Activated T-cell treated with anti-CD3 and anti-CD28 coated beads for 24 hours (primary cell): ENCODE results near the gene ITGA4.
"Not testable (repeated sequence)": the region's sequence is repeated elsewhere in the genome, so short reads cannot be mapped to it uniquely, and the experiment has no call there.

Experiments
- DNase-seq: peaks from one replicate; pipeline ENCODE4 v3.0.0-alpha.2; 2020; ENCODE audit warnings: low read depth

Gene ITGA4

DNA sequence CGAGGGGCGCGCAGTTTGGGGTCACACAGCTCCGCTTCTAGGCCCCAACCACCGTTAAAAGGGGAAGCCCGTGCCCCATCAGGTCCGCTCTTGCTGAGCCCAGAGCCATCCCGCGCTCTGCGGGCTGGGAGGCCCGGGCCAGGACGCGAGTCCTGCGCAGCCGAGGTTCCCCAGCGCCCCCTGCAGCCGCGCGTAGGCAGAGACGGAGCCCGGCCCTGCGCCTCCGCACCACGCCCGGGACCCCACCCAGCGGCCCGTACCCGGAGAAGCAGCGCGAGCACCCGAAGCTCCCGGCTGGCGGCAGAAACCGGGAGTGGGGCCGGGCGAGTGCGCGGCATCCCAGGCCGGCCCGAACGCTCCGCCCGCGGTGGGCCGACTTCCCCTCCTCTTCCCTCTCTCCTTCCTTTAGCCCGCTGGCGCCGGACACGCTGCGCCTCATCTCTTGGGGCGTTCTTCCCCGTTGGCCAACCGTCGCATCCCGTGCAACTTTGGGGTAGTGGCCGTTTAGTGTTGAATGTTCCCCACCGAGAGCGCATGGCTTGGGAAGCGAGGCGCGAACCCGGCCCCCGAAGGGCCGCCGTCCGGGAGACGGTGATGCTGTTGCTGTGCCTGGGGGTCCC is at the start of gene ITGA4:
Gene ITGA4, plus strand, starts transcription at position 266 of the 620 bp plus-strand sequence. Its CDS starts 269 bp downstream, at position 535.
- peak; percentile 75 for DNase-seq

DNA sequence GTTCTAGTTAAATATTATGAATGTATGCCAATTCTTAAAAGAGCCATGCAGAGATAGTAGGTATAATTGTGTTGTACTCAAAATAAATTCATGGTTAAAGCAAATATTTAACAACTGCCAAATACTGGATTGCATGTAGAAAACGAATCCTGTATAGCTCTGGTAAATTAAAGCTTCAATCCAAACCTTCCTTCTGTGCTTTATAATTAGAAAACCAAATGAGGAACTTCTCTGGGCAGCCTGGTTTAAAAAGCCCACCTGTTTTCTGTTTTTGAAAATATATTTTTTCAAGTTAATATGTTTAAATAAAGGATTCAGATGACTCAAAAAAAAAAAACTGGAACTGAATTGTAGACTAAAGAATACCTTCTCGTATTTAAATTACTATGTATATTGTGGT is 48.3 kb upstream of the ITGA4 start:
- DNase-seq, result no peak

DNA sequence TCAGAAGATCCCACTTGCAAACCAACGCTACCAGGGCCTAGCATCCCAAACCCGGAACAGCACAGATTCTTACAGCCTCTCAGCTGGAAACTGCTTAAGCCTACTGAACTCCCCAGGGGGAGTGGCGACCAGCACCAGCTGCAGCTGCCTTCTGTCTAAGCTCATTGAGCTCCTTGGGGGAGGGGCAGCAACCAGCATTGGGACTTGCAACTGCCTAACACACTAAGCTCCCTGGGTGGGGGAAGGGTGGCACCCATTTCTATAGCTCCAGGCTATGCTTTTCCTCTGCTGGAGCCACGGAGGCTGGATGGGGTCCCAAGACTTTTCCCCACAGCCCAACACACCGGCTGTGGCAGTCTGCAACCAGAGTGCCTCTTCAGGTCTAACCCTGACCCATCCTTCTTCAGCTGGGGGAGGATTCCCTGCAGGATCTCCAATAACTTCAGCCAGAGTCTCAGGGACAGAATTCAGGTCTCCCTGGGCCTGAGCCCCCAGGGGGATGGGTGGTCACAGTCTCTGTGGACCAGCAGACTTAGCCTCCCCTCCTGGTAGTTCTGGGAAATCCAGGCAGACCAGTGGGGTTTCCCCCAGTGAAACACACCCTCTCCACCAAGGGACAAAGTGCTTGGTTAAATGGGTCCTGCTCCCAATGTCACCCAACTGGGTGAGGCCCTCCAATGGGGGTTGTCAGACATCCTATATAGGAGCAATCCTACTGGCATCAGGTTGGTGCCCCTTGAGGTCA is 45.9 kb upstream of the ITGA4 start:
- no peak for DNase-seq

DNA sequence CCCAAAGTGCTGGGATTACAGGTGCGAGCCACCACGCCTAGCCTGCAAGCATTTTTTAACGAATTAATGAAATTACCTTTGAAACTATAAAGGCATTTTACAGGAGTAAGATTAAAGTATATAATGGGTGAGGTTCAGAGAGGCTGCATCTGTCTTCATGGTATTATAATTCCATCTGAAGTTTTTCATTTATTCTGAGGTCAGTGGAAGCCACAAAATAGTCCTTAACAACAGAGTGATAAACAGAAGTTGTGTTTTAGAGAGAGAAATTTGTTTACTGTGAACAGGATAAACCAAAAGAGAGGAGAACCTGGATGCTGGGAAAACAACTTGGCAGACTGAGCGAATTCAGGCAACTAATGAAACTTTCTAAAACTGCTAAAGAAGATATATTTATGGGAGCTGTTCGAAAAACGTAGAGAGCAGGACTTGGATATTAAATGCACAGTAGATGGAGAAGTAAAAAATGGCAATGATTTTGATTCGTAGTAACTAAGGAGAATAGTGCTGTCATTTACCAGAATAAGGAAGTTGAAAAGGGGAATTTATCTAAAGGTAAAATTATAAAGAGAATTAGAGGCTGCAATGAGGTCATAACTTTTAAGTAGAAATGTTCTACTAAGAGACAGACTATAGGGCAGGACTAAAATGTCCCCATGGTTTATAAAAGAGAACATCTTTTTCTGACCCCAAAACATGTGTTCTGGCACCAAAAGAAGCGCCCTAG is 37.9 kb upstream of the ITGA4 start:
- no peak for DNase-seq

DNA sequence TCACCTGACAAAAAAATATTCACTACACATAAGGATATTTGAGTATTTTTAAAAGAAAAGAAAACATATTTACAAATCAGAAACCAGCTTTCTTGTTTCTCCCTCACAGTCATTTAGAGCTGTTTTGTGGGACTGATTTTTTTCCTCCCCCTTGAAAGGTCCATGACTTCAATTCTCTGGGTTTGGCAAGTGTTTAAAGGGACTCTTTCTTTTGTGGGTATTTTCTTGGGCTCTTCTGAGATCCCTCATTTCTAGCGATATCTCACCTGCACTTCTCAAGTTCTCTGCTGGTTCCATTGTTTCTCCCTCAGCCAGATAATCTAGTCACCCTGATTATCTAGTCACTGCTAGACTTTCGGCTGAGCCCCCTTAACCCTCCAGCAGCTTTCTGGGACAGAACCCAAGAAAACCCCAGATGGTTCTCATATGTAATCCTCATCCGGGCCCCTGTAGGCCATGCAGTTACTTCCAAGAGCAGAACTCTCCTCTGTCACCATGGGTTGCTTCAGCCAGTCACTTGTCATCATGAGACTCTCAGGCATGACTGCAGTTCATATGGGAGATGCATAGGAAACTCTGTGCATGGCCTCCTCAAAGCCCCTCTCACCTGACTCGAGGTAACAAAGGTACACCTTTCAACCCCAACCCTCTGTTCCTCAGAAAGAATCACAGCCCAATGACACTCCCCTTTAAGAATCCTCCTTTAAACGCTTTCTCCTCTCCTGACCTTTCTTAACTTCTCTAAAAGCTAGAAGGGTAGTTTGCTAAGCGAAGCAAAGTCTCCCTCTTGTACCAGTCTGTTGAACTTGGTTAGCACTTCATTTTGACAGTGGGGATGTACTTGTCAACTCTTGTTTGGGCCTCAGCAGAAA is 36.7 kb upstream of the ITGA4 start:
- DNase-seq, result no peak

DNA sequence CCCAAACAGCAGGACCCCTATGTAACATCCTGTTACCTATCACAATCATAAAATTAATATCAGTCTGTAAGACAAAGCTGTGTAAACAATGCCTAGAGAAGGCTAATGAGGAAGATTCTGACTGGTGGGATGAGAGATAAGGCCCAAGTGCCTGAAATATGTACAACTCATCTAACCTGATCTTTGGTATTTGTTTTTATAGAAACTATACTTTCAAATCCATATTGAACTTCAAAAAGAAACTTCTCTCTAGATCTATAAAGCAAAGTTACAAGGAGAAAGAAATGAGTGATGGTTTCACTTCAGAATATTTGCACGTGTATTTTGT is 36.1 kb upstream of the ITGA4 start:
- DNase-seq, result no peak

DNA sequence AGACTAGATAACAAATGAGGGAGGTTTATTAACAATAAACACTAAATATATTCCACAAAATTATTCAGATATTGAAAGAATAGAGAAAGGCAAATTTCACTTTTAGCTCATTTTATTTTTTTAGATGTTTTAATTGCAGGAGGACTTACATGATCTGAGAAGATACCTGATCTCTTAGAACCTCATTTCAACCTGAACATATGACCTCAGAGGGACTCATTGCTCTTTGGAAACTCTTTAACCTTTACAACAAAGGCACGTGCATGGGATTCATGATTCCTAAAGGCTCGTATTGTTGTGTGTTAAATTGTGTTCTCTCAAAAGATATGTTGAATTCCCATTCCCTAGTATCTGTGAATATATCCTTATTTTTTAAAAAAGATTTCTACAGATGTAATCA is 35.7 kb upstream of the ITGA4 start:
- no peak for DNase-seq

GRCh38 chr2:181426672-181427071 is 30.5 kb upstream of the ITGA4 start:
- no peak for DNase-seq

DNA sequence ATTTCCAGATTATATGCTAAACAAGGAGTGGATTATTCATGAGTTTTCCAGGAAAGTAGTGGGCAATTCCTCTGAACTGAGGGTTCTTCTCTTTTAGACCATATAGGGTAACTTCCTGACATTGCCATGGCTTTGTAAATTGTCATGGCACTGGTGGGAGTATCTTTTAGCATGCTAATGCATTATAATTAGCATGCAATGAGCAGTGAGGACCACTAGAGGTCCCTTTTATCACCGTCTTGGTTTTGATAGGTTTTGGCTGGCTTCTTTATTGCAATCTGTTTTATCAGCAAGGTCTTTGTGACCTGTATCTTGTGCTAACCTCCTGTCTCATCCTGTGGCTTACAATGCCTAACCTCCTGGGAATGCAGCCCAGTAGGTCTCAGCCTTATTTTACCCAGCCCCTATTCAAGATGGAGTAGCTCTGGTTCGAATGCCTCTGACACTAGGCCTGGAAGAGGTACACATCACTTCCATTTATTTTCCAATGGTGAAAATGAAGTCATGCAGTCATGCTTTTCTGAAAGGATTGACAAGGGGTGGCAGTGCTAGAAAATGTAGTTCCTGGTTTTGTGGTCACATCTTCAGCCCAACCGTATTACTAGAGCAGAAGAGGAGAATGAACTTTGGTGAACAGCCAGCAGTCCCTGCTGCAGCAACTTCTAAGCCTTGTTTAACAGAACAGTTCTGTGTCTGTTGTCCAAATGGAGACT is 26.6 kb upstream of the ITGA4 start:
- DNase-seq, result no peak

- no peak for DNase-seq
These were observed 25.5 kb upstream of the ITGA4 start for GRCh38 chr2:181431674-181432073.

DNA sequence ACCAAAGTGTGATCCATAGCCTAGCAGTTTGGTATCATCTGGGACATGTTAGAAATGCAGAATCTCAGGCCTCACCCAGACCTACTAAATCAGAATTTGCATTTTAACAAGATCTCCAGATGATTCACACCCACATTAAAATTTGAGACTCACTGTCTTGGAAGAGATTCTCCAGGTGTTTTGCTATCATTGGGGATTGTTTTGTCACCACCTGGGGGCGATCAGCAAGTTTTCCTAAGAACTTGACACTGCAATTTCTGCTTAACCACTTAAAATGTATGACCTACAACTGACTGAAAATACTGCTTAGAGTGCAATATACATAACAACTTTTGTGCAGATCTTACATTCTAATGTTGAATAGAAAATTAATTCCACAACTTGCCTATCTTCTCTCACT is 18.9 kb upstream of the ITGA4 start:
- DNase-seq, result no peak

DNA sequence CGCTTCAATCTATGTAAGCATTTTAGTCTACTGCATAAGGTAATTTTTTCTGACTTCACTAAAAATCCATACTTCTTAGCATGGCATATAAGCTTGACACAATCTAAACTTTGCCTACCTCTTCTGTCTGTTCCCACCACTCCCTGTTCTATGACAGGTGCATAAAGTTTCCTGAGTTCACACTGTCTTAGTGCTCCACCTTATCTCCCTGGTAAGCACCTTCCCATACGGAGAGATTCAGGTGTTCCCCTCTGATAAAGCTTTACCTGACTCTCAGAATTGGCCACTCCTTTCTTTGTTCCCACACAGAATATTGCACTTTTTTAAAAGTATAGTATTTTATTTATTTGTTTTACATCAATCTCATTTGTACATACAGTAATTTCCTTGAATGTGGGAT is 16.8 kb upstream of the ITGA4 start:
- DNase-seq, result no peak

GRCh38 chr2:181440919-181441318 is 16.3 kb upstream of the ITGA4 start:
- no peak for DNase-seq

GRCh38 chr2:181441670-181442069 is 15.5 kb upstream of the ITGA4 start:
- DNase-seq, result no peak

DNA sequence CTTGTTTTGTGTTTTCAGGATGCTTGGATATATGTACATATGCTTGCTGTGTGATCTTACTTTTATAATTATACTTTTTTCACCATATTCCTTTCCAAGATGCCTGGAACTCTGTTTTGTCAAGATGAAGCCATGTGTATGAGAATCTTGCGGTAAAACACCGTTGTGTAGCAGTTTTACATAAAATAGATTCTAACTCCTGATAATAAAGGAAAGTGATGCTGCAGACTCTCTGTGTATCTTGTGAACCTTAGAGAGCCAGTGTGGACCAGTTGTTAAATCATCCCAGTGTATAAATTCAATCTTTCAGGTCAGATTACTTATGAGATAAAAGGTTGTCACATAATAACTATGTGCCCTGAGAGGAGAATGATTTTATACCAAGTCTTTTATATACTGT is 12.5 kb upstream of the ITGA4 start:
- DNase-seq, result no peak

DNA sequence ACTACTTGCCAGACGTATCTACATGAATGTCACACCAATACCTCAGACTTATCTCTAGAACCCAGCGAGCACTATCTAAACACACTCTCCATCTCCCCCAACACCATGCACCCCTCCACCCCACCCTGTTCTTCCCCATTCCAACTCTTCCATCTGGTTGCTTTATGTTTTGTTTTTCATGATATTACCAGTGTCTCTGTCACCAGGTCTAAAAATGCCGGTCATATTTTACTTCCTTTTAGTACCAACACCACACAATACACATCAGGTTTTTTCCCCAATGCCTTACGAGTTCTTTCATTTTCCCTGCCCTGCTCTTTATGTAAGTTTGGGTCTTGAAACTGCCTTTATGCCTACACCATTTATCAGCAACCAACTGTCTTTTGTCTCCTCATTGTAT is 10.2 kb upstream of the ITGA4 start:
- no peak for DNase-seq

GRCh38 chr2:181449278-181449677 is 7.9 kb upstream of the ITGA4 start:
- DNase-seq, result not testable (repeated sequence)

DNA sequence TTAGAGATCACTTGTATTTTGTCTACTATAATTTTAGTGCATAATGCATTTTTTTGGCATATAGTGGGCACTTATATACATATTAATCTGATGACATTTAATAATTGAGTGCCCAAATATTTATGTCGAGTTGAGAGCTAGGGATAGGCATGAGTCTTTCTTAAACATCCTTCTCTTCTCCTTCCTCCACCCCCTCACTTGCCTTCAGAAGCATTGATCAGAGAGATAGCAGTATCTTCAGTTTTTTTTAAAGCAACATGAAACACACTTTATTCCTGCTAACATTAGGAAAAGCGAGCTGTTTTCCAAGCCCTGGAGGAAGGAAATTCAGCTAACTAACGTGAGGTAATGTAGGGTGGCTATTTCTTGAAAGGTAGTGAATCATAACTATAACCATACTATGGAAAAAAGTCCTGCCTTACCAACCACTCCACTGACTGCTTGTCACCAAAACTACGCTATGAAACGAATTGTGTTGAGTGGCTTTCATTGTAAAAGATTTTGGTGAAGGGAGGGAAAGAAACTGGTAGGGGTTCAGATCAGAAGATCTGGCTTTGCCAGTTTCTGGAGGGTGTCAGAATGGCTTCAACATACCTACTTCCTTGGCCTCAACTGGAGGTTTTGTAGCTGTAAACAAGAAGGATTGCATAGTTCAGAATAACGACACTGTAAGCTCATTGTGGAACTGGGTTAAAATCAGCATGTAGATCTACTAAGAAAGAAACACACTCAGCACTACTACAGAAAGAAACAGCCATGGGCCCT is 2.3 kb upstream of the ITGA4 start:
- no peak for DNase-seq

- DNase-seq, result peak; percentile 51
These were observed 496 bp upstream of the ITGA4 start for GRCh38 chr2:181456660-181457120.

DNA sequence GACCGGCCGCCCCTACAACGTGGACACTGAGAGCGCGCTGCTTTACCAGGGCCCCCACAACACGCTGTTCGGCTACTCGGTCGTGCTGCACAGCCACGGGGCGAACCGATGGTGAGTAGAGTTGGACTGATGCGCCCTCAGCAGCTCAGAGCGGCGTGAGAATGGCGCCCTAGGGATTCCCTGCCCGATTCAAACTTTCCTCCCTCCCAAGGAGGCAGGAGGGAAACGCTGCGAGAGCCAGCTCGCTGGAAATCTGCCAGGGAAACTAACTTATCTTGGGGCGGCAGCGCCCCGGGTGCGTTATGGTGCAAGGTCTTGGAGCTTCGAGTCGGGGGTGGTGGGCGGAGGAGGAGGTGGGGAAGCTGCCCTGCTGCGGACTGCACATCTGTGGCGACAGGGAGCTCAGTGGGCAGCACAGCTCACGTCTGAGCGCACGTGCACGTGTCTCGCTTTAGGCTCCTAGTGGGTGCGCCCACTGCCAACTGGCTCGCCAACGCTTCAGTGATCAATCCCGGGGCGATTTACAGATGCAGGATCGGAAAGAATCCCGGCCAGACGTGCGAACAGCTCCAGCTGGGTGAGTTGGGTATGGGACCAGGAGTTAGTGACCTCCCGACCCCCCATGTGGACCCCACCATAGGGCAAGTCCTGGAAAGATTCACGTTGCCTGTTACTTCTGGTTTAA is 697 bp downstream of the ITGA4 start:
- peak; percentile 41 for DNase-seq
